Activated CD8-positive, alpha-beta memory T cell treated with anti-CD3 and anti-CD28 coated beads for 36 hours (primary cell): Measurements from ENCODE around the gene TMEM204. TPM values are rescaled to one million over a fixed set of nuclear protein-coding genes. Genes with fewer than 3 reads are reported as not detected.
"Not testable (repeated sequence)": the region's sequence is repeated elsewhere in the genome, so short reads cannot be mapped to it uniquely, and the experiment has no call there.

Experiments
- CTCF ChIA-PET: fragments of 350-600 bp; sonication (Branson Sonifier 250); formaldehyde crosslinking; loops from one replicate; lab custom pipeline; 2021; ENCODE audit warnings: antibody characterized with exemption; lab: Charles Lee
- POLR2A ChIA-PET: fragments of 350-600 bp; sonication (Branson Sonifier 250); formaldehyde crosslinking; loops from one replicate; lab custom pipeline; 2021; ENCODE audit warnings: antibody characterized with exemption; lab: Charles Lee
- total RNA-seq, 2 experiments: library from RNA; stranded (reverse); gene quantifications; one replicate each; pipeline ENCODE4 v1.2.3, GENCODE V29; 2021

Gene TMEM204
- total RNA-seq, 2 experiments from 2014 or later: 22.6 to 22.8 TPM

DNA sequence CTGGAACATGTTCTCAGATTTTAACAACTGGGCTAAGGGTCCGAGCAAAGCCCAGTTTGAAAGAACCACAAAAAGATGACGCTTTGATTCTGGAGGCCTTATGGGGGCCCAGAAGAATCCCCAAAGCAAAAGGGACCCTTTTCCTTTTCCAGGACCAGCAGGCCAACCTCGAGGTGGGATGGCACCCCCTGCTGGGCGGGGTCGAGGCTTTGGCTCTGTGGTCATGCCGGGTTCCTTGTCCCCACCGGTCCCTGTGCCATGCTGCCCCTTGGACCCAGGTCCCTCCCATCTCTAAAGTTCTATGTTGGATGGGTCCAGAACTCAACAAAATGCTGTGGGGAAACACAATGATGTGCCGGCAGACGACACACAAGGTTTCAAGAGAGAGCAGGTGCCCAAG is 30.9 kb downstream of the TMEM204 start:
- ChIA-PET CTCF (no interaction called here), POLR2A (no interaction called here)

DNA sequence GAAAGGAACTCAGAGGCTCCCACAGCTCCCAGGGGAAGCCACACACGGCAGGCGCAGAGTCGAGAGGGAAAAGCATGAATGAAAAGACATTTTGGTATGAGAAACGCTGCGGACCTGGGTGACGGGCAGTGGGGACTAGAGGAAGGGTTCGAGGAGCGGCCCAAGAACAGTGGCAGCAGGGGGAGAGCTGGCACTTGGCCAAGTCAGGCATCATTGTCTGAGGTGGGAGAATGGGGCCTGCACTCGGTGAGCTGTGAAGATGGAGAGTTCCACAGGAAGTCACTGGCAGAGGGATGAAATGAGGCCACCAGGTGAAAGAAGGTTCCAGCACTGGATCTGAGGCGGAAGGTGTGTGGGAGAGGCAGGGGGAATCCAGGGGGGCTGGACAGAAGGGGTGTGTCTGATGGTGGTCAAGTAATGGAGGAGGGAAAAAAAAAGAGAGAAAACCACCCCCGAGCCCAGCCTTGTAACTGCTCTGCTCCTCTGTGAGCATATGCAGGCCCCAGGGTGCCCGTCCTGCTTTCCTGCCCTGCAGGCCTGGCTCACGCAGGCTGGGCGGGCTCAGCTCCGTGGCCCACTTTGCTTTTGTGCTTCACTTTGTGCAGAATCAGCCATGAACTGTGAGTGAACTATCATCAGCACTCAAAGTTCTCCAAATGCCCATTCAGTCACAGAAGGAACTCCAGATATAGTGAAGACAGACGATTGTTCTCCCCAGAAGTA is 31.8 kb downstream of the TMEM204 start:
- ChIA-PET CTCF (interaction anchor here (0.6 kb wide), 1 partner anchor 157 kb away, joined by 3 read pairs; no protein-coding TSS in a partner anchor), POLR2A (no interaction called here)

DNA sequence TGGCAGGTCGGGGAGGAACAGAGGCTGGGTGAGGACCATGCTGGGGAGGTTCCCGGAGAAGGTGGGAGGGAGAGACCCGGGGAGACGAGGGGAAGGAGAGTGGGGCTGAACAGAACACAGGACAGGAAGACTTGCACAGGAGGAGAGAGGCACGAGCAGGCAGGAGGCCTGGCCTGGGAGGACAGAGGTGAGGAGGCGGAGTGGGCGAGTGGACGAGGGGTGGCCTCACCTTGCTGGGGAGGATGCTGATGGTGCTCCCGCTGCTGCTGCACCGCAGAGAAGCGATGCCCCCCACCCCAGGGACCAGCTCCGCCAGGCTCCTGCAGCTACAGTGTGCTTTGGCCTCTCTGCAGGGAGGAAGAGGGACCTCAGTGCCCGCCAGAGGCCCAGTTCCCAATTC is 34.5 kb downstream of the TMEM204 start:
- ChIA-PET CTCF (no interaction called here), POLR2A (no interaction called here)

- ChIA-PET CTCF (no interaction called here), POLR2A (no interaction called here)
Measured at GRCh38 chr16:1571012-1571671, 37.7 kb downstream of the TMEM204 start.

DNA sequence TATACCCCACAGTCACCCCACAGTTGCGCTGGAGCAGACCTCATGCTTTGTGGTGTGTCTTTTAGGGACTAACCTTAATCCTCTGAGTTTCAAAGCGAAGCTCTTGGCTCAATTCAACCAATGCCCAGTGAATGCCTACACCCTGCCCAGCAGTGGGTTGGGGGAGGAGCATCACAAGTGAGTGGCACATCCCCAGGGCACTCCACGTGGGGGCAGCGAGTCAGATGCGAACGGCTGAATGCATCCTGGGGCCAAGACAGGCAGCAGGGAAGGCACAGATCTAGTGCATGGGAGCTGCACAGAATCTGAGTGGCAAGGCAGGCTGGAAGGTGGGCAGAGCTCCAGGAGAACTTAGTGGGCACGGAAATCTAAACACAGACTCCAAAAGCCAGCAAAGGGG is 39.2 kb downstream of the TMEM204 start:
- ChIA-PET CTCF (no interaction called here), POLR2A (interaction anchor here (0.5 kb wide), 1 partner anchor 39 kb away, joined by 3 read pairs; no protein-coding TSS in a partner anchor)

DNA sequence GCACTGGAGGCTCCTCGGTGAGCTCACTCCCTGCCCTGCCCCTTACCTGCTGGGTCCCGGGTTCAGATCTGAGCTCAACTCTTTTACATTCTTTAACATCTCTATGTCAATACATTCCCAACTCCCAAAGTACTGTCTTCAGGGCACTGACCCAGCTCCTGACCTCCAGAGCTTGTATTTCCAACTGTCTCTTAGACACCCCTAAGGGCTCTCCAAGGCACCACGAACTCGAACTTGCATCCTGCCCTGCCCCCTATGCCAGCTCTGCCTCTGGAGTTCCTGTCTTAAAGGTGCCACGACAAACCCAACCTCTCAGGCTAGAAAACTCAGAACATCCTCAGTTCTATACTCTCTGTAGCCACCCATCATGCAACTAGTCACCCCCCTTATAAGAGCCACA is 39.8 kb downstream of the TMEM204 start:
- CTCF ChIA-PET: no interaction called here

GRCh38 chr16:1575578-1575977 is 42.1 kb downstream of the TMEM204 start:
- POLR2A ChIA-PET: no interaction called here

More for the DNA sequence above, 39.8 kb downstream of the TMEM204 start:
- POLR2A ChIA-PET: interaction anchor here (0.5 kb wide), 1 partner anchor 38 kb away, joined by 3 read pairs; no protein-coding TSS in a partner anchor

DNA sequence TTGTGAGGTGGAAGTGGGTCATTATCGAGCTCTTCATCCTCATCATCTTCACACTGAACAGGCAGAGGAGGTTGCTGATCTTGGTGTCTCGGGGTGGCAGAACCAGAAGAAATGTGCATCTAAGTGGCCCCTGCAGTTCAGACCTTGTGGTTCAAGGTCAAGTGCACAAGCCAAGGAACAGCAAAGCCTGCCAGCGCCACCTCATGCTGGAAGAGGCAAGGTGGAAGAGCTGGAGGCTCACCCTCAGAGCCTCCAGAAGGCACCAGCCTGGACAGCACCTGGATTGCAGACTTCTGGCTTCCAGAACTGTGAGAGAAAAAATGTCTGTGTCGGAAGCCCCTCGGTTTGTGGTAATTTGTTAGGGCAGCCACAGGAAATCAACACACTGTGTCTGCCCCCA is 45.7 kb downstream of the TMEM204 start:
- ChIA-PET CTCF (interaction anchor here (0.8 kb wide), 1 partner anchor 93 kb away, joined by 3 read pairs; no protein-coding TSS in a partner anchor), POLR2A (no interaction called here)

More at GRCh38 chr16:1575578-1575977, 42.1 kb downstream of the TMEM204 start:
- CTCF ChIA-PET: no interaction called here

GRCh38 chr16:1580256-1580655 is 46.8 kb downstream of the TMEM204 start:
- POLR2A ChIA-PET: no interaction called here
- CTCF ChIA-PET: no interaction called here

- CTCF ChIA-PET: no interaction called here
- POLR2A ChIA-PET: no interaction called here
Measured at GRCh38 chr16:1580956-1581355, 47.5 kb downstream of the TMEM204 start.

DNA sequence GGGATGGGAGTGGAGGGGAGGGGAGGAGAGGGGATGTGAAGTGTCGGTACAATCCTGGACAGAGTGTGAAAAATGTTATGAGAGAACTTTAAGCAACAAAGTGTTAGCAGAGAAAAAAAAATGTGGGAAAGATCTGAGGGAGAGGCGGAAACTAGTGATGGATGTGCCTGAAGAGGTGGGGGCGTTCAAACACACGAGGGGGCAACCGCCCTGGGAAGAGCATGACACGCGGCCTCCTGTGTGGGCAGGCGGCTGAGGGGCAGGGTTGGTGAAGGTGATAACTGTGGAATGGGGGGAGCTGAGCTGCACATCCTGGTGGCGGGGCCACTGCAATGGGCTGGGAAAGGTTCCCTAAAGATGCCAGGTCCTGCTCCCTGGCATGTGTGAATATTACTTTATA is 48.3 kb downstream of the TMEM204 start:
- ChIA-PET POLR2A (no interaction called here), CTCF (no interaction called here)

- POLR2A ChIA-PET: no interaction called here
Measured at GRCh38 chr16:1583180-1583579, 49.7 kb downstream of the TMEM204 start.

DNA sequence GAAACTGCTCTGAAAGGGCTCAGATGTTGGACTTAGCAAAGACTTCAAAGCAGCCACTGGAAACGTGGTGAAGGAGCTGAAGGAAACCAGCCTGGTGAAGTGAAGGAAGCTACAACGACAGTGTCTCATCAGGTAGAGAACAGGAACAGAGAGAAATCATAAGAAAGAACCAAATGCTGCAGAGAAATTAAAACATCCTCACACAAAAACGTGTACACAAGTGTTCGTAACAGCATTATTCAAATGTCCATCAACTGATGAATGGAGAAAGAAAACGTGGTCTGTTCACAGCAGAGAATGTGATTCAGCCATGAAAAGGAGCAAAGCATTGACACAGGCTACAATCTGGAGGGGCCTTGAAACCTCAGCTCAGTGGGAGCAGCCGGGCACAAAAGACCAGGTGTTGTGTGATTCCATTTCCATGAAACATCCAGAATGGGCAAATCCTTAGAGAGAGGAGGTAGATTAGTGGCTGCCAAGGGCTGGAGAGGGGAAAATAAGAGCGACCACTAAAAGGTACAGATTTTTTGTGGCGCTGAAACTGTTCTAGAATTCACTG is 51.5 kb downstream of the TMEM204 start:
- ChIA-PET CTCF (no interaction called here), POLR2A (no interaction called here)

More at GRCh38 chr16:1583180-1583579, 49.7 kb downstream of the TMEM204 start:
- CTCF ChIA-PET: no interaction called here

- CTCF ChIA-PET: no interaction called here
- POLR2A ChIA-PET: no interaction called here
Measured at GRCh38 chr16:1590366-1590765, 56.9 kb downstream of the TMEM204 start.

- ChIA-PET POLR2A (no interaction called here), CTCF (no interaction called here)
Measured at GRCh38 chr16:1590930-1591705, 57.7 kb downstream of the TMEM204 start.

DNA sequence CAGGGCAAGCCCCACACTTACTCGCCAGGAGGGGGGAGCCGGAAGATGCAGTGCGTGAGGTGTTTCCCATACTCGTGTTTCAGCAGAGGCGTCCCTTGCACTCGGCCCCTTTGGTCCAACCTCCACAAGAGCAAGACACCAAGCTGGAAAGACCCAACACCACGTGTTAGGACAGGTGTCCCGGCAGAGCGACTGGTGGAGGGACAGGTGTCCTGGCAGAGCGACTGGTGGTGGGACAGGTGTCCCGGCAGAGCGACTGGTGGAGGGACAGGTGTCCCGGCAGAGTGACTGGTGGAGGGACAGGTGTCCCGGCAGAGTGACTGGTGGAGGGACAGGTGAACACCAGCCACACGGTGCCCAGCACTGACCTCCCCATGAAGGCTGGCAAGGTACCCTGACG is 59.0 kb downstream of the TMEM204 start:
- ChIA-PET POLR2A (no interaction called here), CTCF (no interaction called here)

DNA sequence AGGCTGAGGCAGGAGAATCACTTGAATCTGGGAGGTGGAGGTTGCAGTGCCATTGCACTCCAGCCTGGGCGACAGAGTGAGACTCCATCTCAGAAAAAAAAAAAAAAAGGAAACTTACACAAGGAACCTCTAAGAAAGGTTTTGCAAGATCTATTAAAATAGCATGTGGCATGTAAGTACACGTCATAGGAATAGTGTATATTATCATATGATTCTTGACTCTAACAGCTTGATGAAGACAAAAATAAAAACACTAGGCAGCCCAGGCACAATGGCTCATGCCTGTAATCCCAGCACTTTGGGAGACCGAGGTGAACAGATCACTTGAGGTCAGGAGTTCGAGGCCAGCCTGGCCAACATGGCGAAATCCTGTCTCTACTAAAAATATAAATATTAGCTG is 62.0 kb downstream of the TMEM204 start:
- CTCF ChIA-PET, POLR2A ChIA-PET: not testable (repeated sequence)

GRCh38 chr16:1596516-1596915 is 63.0 kb downstream of the TMEM204 start:
- CTCF ChIA-PET: interaction anchor here (1.1 kb wide), 1 partner anchor 72 kb away, joined by 3 read pairs; no protein-coding TSS in a partner anchor
- POLR2A ChIA-PET: interaction anchor here (0.6 kb wide), 1 partner anchor 192 kb away, joined by 4 read pairs; no protein-coding TSS in a partner anchor

- ChIA-PET CTCF (interaction anchor here (1.1 kb wide), 1 partner anchor 73 kb away, joined by 3 read pairs; no protein-coding TSS in a partner anchor), POLR2A (no interaction called here)
Measured at GRCh38 chr16:1597154-1597553, 63.7 kb downstream of the TMEM204 start.
